WTC11 (cell line): Measurements from ENCODE around the gene R3HDML.

Experiments used
- ATF1 ChIP-seq: sonication (generic); formaldehyde crosslinking; IDR thresholded peaks from 2 replicates; pipeline ENCODE4 v1.8.1; 2023; ENCODE audit warnings: mild to moderate bottlenecking, moderate library complexity, missing genetic modification reagents
- CTCF ChIP-seq: fragments of 200-600 bp; IDR thresholded peaks from 2 replicates; pipeline ENCODE4 v1.8.0; 2022; ENCODE audit warnings: antibody characterized with exemption
- FOXK1 ChIP-seq: sonication (generic); formaldehyde crosslinking; IDR thresholded peaks from 2 replicates; pipeline ENCODE4 v1.8.0; 2022; ENCODE audit warnings: mild to moderate bottlenecking, moderate library complexity, missing genetic modification reagents
- ZNF317 ChIP-seq: sonication (generic); formaldehyde crosslinking; IDR thresholded peaks from 2 replicates; pipeline ENCODE4 v1.8.1; 2023; ENCODE audit warnings: low read depth, mild to moderate bottlenecking, moderate library complexity, missing genetic modification reagents, borderline replicate concordance
- ZNF416 ChIP-seq: fragments of 250-450 bp; sonication (Bioruptor Pico); IDR thresholded peaks from 2 replicates; pipeline ENCODE4 v1.9.0; 2021; ENCODE audit warnings: mild to moderate bottlenecking, inconsistent platforms

GRCh38 chr20:44350567-44350966 lies 13.7 kb downstream of the R3HDML start:
- TF ChIP-seq CTCF (no peak), FOXK1 (CRISPR knock-in tag) (no peak), ATF1 (CRISPR knock-in tag) (no peak), ZNF317 (CRISPR knock-in tag) (no peak), ZNF416 (CRISPR knock-in tag) (no peak)
